A673 (cell line): ENCODE measurements around the gene CDX1. TPM values are rescaled to one million over a fixed set of nuclear protein-coding genes. Genes with fewer than 3 reads are reported as not detected.

Experiments used
- BruUV-seq: library from RNA; stranded (reverse); fragments of 400-500 nt; replicated peaks from 2 replicates; lab custom pipeline; 2021; lab: Mats Ljungman, UMichigan
- CTCF ChIA-PET: fragments of 300-600 bp; sonication (Branson Sonifier 250); formaldehyde crosslinking; loops from one replicate; lab custom pipeline; 2022; ENCODE audit warnings: antibody characterized with exemption; lab: Charles Lee
- POLR2A ChIA-PET: fragments of 300-600 bp; sonication (Branson Sonifier 250); formaldehyde crosslinking; loops from one replicate; lab custom pipeline; 2022; ENCODE audit warnings: antibody characterized with exemption; ENCODE audit not compliant: low non-redundant PET; lab: Charles Lee
- DNase-seq: peaks from one replicate; pipeline ENCODE4 v3.0.0-alpha.2; 2015; ENCODE audit warnings: low spot score
- H3K27ac ChIP-seq: fragments of 200-600 bp; sonication (generic); 2 replicates; pipeline ENCODE4 v1.5.1; 2016; ENCODE audit warnings: mixed run types, low read depth, mild to moderate bottlenecking, mixed read lengths, antibody characterized with exemption, low read length; ENCODE audit not compliant: poor library complexity, severe bottlenecking
- H3K27me3 ChIP-seq: fragments of 200-600 bp; sonication (generic); replicated peaks from 2 replicates; pipeline ENCODE4 v1.6.1; 2017; ENCODE audit warnings: mixed run types, low read depth, mild to moderate bottlenecking, mixed read lengths, antibody characterized with exemption, low read length; ENCODE audit not compliant: insufficient read depth, poor library complexity
- H3K36me3 ChIP-seq: fragments of 200-600 bp; sonication (generic); 2 replicates; pipeline ENCODE4 v1.6.1; 2016; ENCODE audit warnings: mixed run types, mild to moderate bottlenecking, mixed read lengths, antibody characterized with exemption, low read length; ENCODE audit not compliant: insufficient read depth, poor library complexity, severe bottlenecking
- H3K4me1 ChIP-seq: fragments of 200-600 bp; sonication (generic); 2 replicates; pipeline ENCODE4 v1.6.1; 2017; ENCODE audit warnings: mixed run types, mild to moderate bottlenecking, mixed read lengths, antibody characterized with exemption, low read length; ENCODE audit not compliant: insufficient read depth, poor library complexity, severe bottlenecking
- H3K4me3 ChIP-seq: fragments of 200-600 bp; sonication (generic); 2 replicates; pipeline ENCODE4 v1.5.1; 2016; ENCODE audit warnings: low read depth, mixed run types, mild to moderate bottlenecking, mixed read lengths, low read length; ENCODE audit not compliant: poor library complexity, severe bottlenecking
- H3K9me3 ChIP-seq: fragments of 200-600 bp; sonication (generic); 2 replicates; pipeline ENCODE4 v1.6.1; 2016; ENCODE audit warnings: mixed run types, low read depth, mild to moderate bottlenecking, mixed read lengths, antibody characterized with exemption, low read length; ENCODE audit not compliant: poor library complexity, severe bottlenecking
- CTCF ChIP-seq: fragments of 300-800, 200-600 bp; sonication (generic); conservative IDR thresholded peaks from 2 replicates; pipeline ENCODE4 v1.5.1; 2017; ENCODE audit warnings: low read depth, mild to moderate bottlenecking, antibody characterized with exemption, low read length, moderate library complexity, mixed read lengths
- EZH2 ChIP-seq: fragments of 200-600 bp; sonication (generic); IDR thresholded peaks from 2 replicates; pipeline ENCODE4 v1.6.1; 2017; ENCODE audit warnings: borderline replicate concordance, low read depth, mild to moderate bottlenecking, mixed read lengths, antibody characterized with exemption, low read length; ENCODE audit not compliant: poor library complexity, severe bottlenecking
- intact Hi-C: fragments of 100-400 bp; cut with micrococcal nuclease; formaldehyde crosslinking; loops from one replicate; pipeline ENCODE4 v1.10.0; 2022; ENCODE audit not compliant: unreplicated experiment
- total RNA-seq: library from RNA; stranded (reverse); gene quantifications from 2 replicates; pipeline ENCODE4 v1.2.3, GENCODE V29; 2021

CDX1 gene
- total RNA-seq, 1 experiment from 2014 or later: not detected

GRCh38 chr5:150175076-150175475 is 8.5 kb downstream of the CDX1 start:
- no peaks in the 10 kb centered on the region for H3K9me3 ChIP-seq
- intact Hi-C loops: loop anchor here (1.0 kb wide), 1 partner anchor 45 kb away; no protein-coding TSS in a partner anchor
- no peaks in the 10 kb centered on the region for H3K4me1 ChIP-seq
- no peak overlapping the region for H3K4me3 ChIP-seq
- no peaks in the 10 kb centered on the region for H3K27me3 ChIP-seq
- TF ChIP-seq EZH2: no peak
- TF ChIP-seq CTCF: no peak
- no TSS peak for BruUV-seq
- H3K27ac ChIP-seq: no peak overlapping the region
- POLR2A ChIA-PET: interaction anchor here (0.6 kb wide), 1 partner anchor 264 kb away, joined by 4 read pairs; no protein-coding TSS in a partner anchor
- DNase-seq: no peak
- H3K36me3 ChIP-seq: no peaks in the 10 kb centered on the region
- CTCF ChIA-PET: interaction anchor here (0.8 to 1.1 kb wide), 3 partner anchors 13 to 341 kb away, joined by 4 to 7 read pairs (median 4); no protein-coding TSS in a partner anchor

GRCh38 chr5:150175536-150175935 is 9.0 kb downstream of the CDX1 start:
- ChIA-PET POLR2A (no interaction called here), CTCF (interaction anchor here (0.8 to 1.1 kb wide), 4 partner anchors 10 to 341 kb away, joined by 3 to 7 read pairs (median 4); partner anchors contain the start of gene CDX1)
- TF ChIP-seq CTCF: peak; percentile 66
- TF ChIP-seq EZH2: no peak
- Histone ChIP-seq H3K4me1 (no peaks in the 10 kb centered on the region), H3K36me3 (no peaks in the 10 kb centered on the region), H3K4me3 (no peak overlapping the region), H3K27me3 (no peaks in the 10 kb centered on the region), H3K9me3 (no peaks in the 10 kb centered on the region), H3K27ac (no peak overlapping the region)
- BruUV-seq: no TSS peak
- DNase-seq: peak; percentile 42
- intact Hi-C loops: loop anchor here (1.0 kb wide), 1 partner anchor 45 kb away; no protein-coding TSS in a partner anchor

GRCh38 chr5:150176745-150177477 is 10.3 kb downstream of the CDX1 start:
- POLR2A ChIA-PET: no interaction called here
- Histone ChIP-seq H3K27me3 (no peaks in the 10 kb centered on the region), H3K36me3 (no peaks in the 10 kb centered on the region), H3K27ac (no peak overlapping the region), H3K4me1 (no peaks in the 10 kb centered on the region), H3K4me3 (no peak overlapping the region), H3K9me3 (no peaks in the 10 kb centered on the region)
- CTCF ChIA-PET: no interaction called here
- DNase-seq: no peak
- BruUV-seq: no TSS peak
- no peak for TF ChIP-seq CTCF
- TF ChIP-seq EZH2: no peak
- intact Hi-C loops: no loop called here
